ENCODE measurements around the gene RRM1.
"Not testable (repeated sequence)": the region's sequence is repeated elsewhere in the genome, so short reads cannot be mapped to it uniquely, and the experiment has no call there.

Gene RRM1

DNA sequence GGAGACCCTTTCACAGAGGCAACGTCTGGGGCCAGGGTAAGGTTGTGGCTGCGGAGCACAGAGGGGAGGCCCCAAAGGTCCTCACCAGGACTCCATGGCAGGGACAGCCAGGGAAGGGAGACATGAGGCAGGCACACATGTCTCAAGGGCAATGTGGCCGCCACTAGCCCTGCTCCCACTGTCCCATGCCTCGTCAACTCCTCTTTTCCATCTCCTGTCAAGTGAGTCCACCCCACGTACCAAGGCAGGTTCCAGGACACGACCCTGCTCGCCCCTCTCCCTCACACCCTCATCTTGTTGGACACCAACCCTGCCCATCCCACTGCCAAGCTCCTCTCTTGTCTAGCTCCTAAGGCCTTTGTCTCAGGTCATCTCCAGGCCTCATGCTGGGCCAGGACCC is 73.2 kb downstream of the RRM1 start:
- no peak for DNase-seq (ENCODE audit: low read depth)
- TF ChIP-seq, protein P1, sequence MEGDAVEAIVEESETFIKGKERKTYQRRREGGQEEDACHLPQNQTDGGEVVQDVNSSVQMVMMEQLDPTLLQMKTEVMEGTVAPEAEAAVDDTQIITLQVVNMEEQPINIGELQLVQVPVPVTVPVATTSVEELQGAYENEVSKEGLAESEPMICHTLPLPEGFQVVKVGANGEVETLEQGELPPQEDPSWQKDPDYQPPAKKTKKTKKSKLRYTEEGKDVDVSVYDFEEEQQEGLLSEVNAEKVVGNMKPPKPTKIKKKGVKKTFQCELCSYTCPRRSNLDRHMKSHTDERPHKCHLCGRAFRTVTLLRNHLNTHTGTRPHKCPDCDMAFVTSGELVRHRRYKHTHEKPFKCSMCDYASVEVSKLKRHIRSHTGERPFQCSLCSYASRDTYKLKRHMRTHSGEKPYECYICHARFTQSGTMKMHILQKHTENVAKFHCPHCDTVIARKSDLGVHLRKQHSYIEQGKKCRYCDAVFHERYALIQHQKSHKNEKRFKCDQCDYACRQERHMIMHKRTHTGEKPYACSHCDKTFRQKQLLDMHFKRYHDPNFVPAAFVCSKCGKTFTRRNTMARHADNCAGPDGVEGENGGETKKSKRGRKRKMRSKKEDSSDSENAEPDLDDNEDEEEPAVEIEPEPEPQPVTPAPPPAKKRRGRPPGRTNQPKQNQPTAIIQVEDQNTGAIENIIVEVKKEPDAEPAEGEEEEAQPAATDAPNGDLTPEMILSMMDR (IDR thresholded peaks at IDR 0.05; ENCODE audit: control insufficient read depth, extremely low read depth, insufficient read depth): no peak
- H3K4me3 ChIP-seq (ENCODE audit: low read depth, low read length): no peak overlapping the region

DNA sequence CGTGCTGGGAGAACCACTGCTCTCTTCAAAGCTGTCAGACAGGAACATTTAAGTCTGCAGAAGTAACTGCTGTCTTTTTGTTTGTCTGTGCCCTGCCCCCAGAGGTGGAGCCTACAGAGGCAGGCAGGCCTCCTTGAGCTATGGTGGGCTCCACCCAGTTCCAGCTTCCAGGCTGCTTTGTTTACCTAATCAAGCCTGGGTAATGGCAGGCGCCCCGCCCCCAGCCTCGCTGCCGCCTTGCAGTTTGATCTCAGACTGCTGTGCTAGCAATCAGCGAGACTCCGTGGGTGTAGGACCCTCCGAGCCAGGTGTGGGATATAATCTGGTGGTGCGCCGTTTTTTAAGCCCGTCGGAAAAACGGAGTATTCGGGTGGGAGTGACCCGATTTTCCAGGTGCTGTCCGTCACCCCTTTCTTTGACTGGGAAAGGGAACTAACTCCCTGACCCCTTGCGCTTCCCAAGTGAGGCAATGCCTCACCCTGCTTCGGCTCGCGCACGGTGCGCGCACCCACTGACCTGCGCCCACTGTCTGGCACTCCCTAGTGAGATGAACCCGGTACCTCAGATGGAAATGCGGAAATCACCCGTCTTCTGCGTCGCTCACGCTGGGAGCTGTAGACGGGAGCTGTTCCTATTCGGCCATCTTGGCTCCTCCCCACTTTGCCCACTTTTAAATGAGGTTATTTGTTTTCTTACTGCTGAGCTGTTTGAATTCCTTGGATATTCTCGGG is 81.2 kb downstream of the RRM1 start:
- DNase-seq (ENCODE audit: low read depth); H3K4me3 ChIP-seq (ENCODE audit: low read depth, low read length): not testable (repeated sequence)

DNA sequence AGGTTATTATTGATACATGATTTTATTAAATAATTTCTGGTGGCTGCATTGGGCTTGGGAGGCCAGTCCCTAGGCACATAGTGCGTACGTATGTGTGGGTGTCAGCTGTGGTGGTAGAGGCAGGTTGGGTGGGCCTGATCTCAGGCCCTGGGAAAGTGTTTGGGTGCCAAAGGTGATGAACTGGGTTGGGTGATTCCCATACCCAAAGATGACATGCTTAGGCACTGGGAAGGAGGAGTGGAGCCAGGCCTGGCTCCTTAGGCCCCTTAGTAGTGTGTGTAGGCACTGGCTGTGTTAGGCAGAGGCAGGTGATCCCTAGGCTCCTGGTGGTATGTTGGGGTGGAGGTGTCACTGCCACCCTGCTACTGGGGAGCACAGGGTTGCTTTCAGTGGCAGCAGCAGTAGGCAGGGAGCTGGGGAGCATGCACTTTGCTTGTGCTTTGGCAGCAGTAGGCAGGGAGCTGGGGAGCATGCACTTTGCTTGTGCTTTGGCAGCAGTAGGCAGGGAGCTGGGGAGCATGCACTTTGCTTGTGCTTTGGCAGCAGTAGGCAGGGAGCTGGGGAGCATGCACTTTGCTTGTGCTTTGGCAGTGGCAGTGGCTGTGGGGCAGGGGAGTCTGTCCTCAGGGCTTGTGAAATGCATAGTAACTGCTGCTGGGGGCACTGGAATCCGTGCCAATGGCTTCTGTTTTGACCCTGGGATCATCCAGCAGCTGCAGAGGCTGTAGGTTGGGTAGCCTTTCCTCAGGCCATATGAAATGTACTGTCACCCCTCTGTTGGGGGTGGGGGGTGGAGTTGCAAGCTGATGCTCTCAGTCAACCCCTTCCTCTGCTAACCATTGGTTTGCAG is 84.4 kb downstream of the RRM1 start:
- H3K4me3 ChIP-seq (ENCODE audit: low read depth, low read length): no peak overlapping the region
- no peak for DNase-seq (ENCODE audit: low read depth)
- TF ChIP-seq, protein P1 (IDR thresholded peaks at IDR 0.05; ENCODE audit: control insufficient read depth, extremely low read depth, insufficient read depth): no peak

DNA sequence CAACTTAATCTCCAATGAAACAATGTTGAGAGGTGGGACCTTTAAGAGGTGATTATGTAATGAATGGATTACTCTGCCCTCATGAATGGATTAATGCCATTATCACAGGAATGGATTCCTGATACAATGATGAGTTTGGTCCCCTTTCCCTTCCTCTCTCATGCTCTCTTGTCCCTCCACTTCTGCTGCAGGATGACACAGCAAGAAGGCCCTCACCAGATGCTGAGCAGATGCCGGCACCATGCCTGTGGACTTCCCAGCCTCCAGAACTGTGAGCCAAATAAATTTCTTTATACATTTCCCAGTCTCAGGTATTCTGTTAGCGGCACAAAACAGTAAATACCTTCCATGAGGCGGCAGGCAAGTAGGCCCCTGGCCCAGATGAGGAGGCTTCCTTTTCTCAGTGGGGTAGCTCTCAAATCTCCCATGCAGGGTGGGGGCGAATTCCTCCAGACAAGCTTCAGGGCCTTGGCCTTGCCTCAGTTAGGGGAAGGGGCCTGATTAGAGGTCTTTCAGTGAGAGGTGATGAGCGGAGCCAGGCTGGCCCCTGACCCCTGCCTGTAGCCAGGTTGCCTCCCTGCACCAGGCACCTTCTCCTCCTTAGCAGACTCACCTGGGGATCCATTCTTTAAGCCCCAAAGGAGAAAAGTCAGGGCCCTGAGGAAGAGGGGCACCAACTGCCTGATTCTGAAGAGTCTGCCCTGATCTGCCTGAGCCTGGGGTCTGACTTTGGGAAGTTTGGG is 86.0 kb downstream of the RRM1 start:
- TF ChIP-seq, protein P1 (IDR thresholded peaks at IDR 0.05; ENCODE audit: control insufficient read depth, extremely low read depth, insufficient read depth): no peak
- DNase-seq (ENCODE audit: low read depth): no peak
- H3K4me3 ChIP-seq (ENCODE audit: low read depth, low read length): no peak overlapping the region

DNA sequence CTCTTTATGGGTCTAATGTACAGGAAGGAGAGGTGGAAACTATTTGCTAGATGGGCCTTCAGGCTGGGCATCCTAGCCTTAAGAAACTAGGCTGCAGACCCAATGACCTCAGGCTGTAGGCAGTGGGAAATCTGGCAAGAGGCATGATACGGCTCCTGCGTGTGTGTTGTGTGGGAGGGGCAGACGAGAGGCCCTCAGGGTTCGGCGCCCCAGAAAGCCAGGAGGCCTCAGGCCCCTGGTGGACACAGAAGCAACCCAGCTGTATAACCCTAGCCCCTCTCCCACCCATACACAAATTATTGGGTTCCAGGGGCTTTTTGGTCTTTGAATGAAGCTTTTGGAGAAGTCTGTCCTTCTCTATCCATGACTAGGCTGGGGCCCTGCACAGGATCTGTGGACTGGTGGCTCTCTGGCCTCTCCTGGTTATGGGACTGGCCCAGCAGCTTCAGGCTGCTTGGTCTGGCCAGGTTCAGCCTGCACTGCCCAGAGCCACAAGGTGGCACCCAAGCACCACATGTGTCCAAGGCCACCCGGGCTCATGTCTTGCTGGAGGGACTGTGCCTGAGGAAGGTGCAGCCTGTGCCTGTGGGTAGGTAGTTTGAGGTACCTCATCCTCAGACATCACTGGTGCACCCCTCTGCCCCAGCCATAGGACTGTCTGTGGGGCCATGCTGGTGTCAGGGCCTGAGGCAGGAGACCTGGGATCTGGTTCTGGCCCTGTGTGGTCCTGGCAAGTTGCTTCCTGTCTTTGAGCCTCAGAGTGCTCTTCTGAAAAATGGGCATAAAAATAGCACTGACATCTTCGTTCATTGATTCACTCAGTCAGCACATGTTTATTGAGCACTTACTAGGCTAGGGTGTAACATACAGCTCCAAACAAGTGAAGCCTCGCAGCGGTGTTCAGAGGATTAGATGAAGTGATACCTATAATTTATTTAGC is 87.5 kb downstream of the RRM1 start:
- TF ChIP-seq, protein P1 (IDR thresholded peaks at IDR 0.05; ENCODE audit: control insufficient read depth, extremely low read depth, insufficient read depth): peak; percentile 100
- DNase-seq (ENCODE audit: low read depth): peak; percentile 53

DNA sequence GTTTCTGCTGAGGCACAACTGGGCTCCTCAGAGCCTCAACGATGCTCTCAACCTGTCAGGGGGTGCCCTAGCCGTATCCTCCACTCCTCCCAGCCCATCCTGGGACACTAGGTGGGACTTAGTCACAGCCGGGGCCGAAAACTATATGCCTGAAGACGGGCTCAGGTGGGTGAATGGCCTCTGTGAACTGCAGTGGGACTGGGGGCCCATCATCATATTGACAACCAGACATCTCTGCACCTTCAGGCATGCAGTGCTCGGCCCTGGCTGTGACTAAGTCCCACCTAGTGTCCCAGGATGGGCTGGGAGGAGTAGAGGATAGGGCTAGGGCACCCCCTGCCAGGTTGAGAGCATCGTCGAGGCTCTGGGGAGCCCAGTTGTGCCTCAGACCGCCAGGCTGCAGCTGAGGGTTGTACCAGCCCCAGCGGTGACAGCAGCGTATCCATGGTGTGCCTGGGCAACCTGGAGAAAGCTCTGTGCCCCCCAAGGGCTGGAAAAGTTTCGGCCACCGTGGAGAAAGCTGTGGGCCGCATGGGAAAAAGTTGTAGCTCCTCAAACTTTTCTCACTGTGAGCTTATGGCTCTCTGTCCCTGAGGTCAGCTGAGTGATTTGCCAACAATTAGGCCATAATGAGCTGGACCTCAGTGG is 88.9 kb downstream of the RRM1 start:
- TF ChIP-seq, protein P1 (IDR thresholded peaks at IDR 0.05; ENCODE audit: control insufficient read depth, extremely low read depth, insufficient read depth): no peak
- DNase-seq (ENCODE audit: low read depth): no peak
- H3K4me3 ChIP-seq (ENCODE audit: low read depth, low read length): no peak overlapping the region

More for the DNA sequence above, 87.5 kb downstream of the RRM1 start:
- H3K4me3 ChIP-seq (ENCODE audit: low read depth, low read length): no peak overlapping the region
